B cell (primary cell): Measurements from ENCODE around the gene TOMM40.

ENCODE experiments used
- CTCF ChIP-seq: fragments of 200-600 bp; IDR thresholded peaks from one replicate; pipeline ENCODE4 v1.8.0; 2022; ENCODE audit warnings: antibody characterized with exemption, mild to moderate bottlenecking
- EZH2 ChIP-seq: IDR thresholded peaks from 2 replicates; pipeline ENCODE4 v1.6.1; 2012; ENCODE audit warnings: borderline replicate concordance, low read depth, mild to moderate bottlenecking, moderate library complexity, low read length; ENCODE audit not compliant: insufficient read depth, poor library complexity, severe bottlenecking

- TF ChIP-seq CTCF (no peak), EZH2 (no peak)
Measured at GRCh38 chr19:44900328-44901244, 9.5 kb downstream of the TOMM40 start.
